Naive thymus-derived CD4-positive, alpha-beta T cell (primary cell): Measurements from ENCODE around the gene ZNF799. TPM values are rescaled to one million over a fixed set of nuclear protein-coding genes. Genes with fewer than 3 reads are reported as not detected.
"Not testable (repeated sequence)": the region's sequence is repeated elsewhere in the genome, so short reads cannot be mapped to it uniquely, and the experiment has no call there.

Source experiments
- ATAC-seq: fragments of 150-1000 bp; cut with Tn5 transposase; 2 replicates; pipeline ENCODE4 v1.10.0; 2021; ENCODE audit warnings: mild to moderate bottlenecking, moderate library complexity
- CTCF ChIA-PET: fragments of 350-600 bp; sonication (Branson Sonifier 250); formaldehyde crosslinking; loops from one replicate; lab custom pipeline; 2021; ENCODE audit warnings: antibody characterized with exemption; lab: Charles Lee
- POLR2A ChIA-PET: fragments of 350-600 bp; sonication (Branson Sonifier 250); formaldehyde crosslinking; loops from one replicate; lab custom pipeline; 2021; ENCODE audit warnings: antibody characterized with exemption, inconsistent platforms; lab: Charles Lee
- DNase-seq, 9 donors: peaks; one replicate each; pipeline versions ENCODE4 v3.0.0 to v3.0.0-alpha.2; 2020 to 2022; ENCODE audit warnings: mixed read lengths in 1 of 9
- H3K27ac ChIP-seq: one replicate; pipeline ENCODE4 v1.7.0; 2013; ENCODE audit warnings: mild to moderate bottlenecking, low read depth, low read length, moderate library complexity
- H3K27me3 ChIP-seq, 2 donors: one replicate each; pipeline ENCODE4 v1.7.0; 2013; ENCODE audit warnings: low read length in 2 of 2, mild to moderate bottlenecking in 2 of 2, moderate library complexity in 2 of 2; ENCODE audit not compliant: control insufficient read depth in 2 of 2, insufficient read depth in 2 of 2
- H3K36me3 ChIP-seq, 3 experiments: 1 replicate in 2 of 3; 2 replicates in 1 of 3; pipeline ENCODE4 v1.7.0; 2013; ENCODE audit warnings: low read length in 3 of 3, mild to moderate bottlenecking in 3 of 3, moderate library complexity in 1 of 3; ENCODE audit not compliant: insufficient read depth in 3 of 3, control insufficient read depth in 2 of 3
- H3K4me1 ChIP-seq, 2 donors: one replicate each; pipeline ENCODE4 v1.7.0; 2013; ENCODE audit warnings: low read length in 2 of 2, mild to moderate bottlenecking in 2 of 2, moderate library complexity in 1 of 2; ENCODE audit not compliant: control insufficient read depth in 2 of 2, insufficient read depth in 2 of 2
- H3K4me3 ChIP-seq: 2 replicates; pipeline ENCODE4 v1.7.0; 2013; ENCODE audit warnings: mild to moderate bottlenecking, low read length
- H3K9me3 ChIP-seq, 3 experiments: 1 replicate in 2 of 3; 2 replicates in 1 of 3; pipeline ENCODE4 v1.7.0; 2013; ENCODE audit warnings: low read length in 3 of 3; ENCODE audit not compliant: control insufficient read depth in 2 of 3
- H3K27ac Mint-ChIP-seq, 9 donors: one replicate each; pipeline ENCODE4 v1.8.0; 2020 to 2022; ENCODE audit warnings: mixed read lengths in 9 of 9, mild to moderate bottlenecking in 8 of 9, moderate library complexity in 5 of 9, inconsistent platforms in 2 of 9
- H3K27me3 Mint-ChIP-seq, 5 donors: one replicate each; pipeline ENCODE4 v1.8.0; 2021 to 2022; ENCODE audit warnings: mixed read lengths in 5 of 5, mild to moderate bottlenecking in 1 of 5
- H3K36me3 Mint-ChIP-seq, 5 donors: one replicate each; pipeline ENCODE4 v1.8.0; 2020 to 2022; ENCODE audit warnings: mixed read lengths in 5 of 5, mild to moderate bottlenecking in 3 of 5, inconsistent platforms in 1 of 5
- H3K4me1 Mint-ChIP-seq, 7 donors: one replicate each; pipeline ENCODE4 v1.8.0; 2020 to 2022; ENCODE audit warnings: mixed read lengths in 7 of 7, mild to moderate bottlenecking in 3 of 7, inconsistent platforms in 1 of 7
- H3K4me3 Mint-ChIP-seq, 10 donors: one replicate each; pipeline ENCODE4 v1.8.0; 2020 to 2022; ENCODE audit warnings: mild to moderate bottlenecking in 10 of 10, mixed read lengths in 10 of 10, moderate library complexity in 6 of 10, inconsistent platforms in 2 of 10
- H3K9me3 Mint-ChIP-seq, 11 donors: one replicate each; pipeline ENCODE4 v1.8.0; 2020 to 2022; ENCODE audit warnings: mixed read lengths in 11 of 11, mild to moderate bottlenecking in 4 of 11, inconsistent platforms in 1 of 11, moderate library complexity in 1 of 11
- intact Hi-C, 2 donors: fragments of 100-400 bp; cut with micrococcal nuclease; formaldehyde crosslinking; loops; one replicate each; pipeline ENCODE4 v1.15.1; 2023
- polyA plus RNA-seq, 2 donors: library from polyadenylated mRNA; unstranded; fragments of 300-500 nt; fragmentation: Illumina TruSeq; gene quantifications; one replicate each; pipeline ENCODE4 v1.2.3, GENCODE V29; 2021
- total RNA-seq, 6 experiments: library from RNA in 5 of 6; stranded (reverse) in 5 of 6; gene quantifications; 1 replicate in 5 of 6; 2 replicates in 1 of 6; pipeline ENCODE4 v1.2.3 and lab custom pipeline; 2021 to 2026

Gene ZNF799
- 1 to 10 TPM; 1.7 to 9.9 (median 4.4) TPM for total RNA-seq
- polyA plus RNA-seq: 1 to 10 TPM; 4.3 to 8.0 TPM
- 4.0 reads per million, percentile 21 among the genes with 10 or more reads in this experiment for total RNA-seq (lab: John Stamatoyannopoulos, UW)

GRCh38 chr19:12400633-12401502 lies at the start of gene ZNF799:
Gene ZNF799 (minus strand): TSS chr19:12401271. CDS start chr19:12401070, 201 bp downstream.
- H3K4me3 Mint-ChIP-seq: peak within 1 kb of the TSS; percentile 88 to 96 (median 94)
- H3K27ac Mint-ChIP-seq: peak within 1 kb of the TSS; percentile 75 to 93 (median 82)
- DNase-seq (peak; percentile 55 to 79 (median 76)), ATAC-seq (peak; percentile 96)
- peaks cover 0 to 28% (median 11%) of the 10 kb centered on the region in 5 donors for H3K36me3 Mint-ChIP-seq
- peaks cover 5 to 34% (median 20%) of the 10 kb centered on the region in 7 donors for H3K4me1 Mint-ChIP-seq
- H3K27ac ChIP-seq: peak within 1 kb of the TSS; percentile 59
- no peaks in the 10 kb centered on the region for H3K27me3 Mint-ChIP-seq
- intact Hi-C loops: loop anchor here (1.0 to 2.0 kb wide), 7 partner anchors 36 to 477 kb away; partner anchors contain the start of genes ZNF442 (in 2 of the 2), ZNF443 (in 2 of the 2), ZNF563 (in 2 of the 2) and ZNF564 (in 1 of the 2)
- H3K27me3 ChIP-seq: no peaks in the 10 kb centered on the region
- H3K9me3 ChIP-seq: no peaks in the 10 kb centered on the region
- peaks cover 0 to 5% (median 0%) of the 10 kb centered on the region in 3 experiments for H3K36me3 ChIP-seq
- H3K4me3 ChIP-seq: peak within 1 kb of the TSS; percentile 91
- peaks cover 0 to 26% (median 0%) of the 10 kb centered on the region in 11 donors for H3K9me3 Mint-ChIP-seq
- no peaks in the 10 kb centered on the region for H3K4me1 ChIP-seq
- ChIA-PET CTCF (no interaction called here), POLR2A (interaction anchor here (0.6 to 1.5 kb wide), 4 partner anchors 83 to 1310 kb away, joined by 3 read pairs; partner anchors contain the start of genes ZNF136 and ZNF564)

DNA sequence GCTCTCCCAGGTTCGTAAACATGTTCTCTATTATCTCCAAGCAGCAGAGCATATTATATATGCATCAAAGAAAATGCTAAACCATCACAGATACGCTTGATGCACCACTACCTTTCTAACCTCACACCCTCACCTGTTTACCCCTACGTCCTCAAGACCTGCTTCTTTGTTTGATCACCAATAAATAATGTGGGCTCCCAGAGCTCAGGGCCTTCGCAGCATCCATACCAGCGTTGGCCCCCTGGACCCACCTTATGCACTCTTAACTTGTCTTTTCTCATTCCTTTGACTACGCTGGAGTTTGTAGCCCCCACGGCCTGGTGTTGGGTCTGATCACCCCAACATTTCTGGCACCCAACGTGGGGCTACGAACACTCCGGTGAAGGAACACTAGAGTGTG lies 49.8 kb upstream of the ZNF799 start:
- H3K4me3 ChIP-seq: no peak overlapping the region
- no peaks in the 10 kb centered on the region for H3K27me3 Mint-ChIP-seq
- H3K4me1 Mint-ChIP-seq: no peaks in the 10 kb centered on the region
- ATAC-seq: no peak
- ChIA-PET POLR2A (no interaction called here), CTCF (no interaction called here)
- intact Hi-C loops: no loop called here
- H3K4me1 ChIP-seq: no peaks in the 10 kb centered on the region
- H3K36me3 ChIP-seq: no peaks in the 10 kb centered on the region
- H3K27me3 ChIP-seq: no peaks in the 10 kb centered on the region
- H3K4me3 Mint-ChIP-seq: no peak overlapping the region
- H3K36me3 Mint-ChIP-seq: peaks cover 6 to 28% (median 22%) of the 10 kb centered on the region in 5 donors
- no peak overlapping the region for H3K27ac ChIP-seq
- DNase-seq: no peak
- H3K27ac Mint-ChIP-seq: peak overlapping the region in 1 of 9 donors; percentile 23
- peaks cover 0 to 41% (median 22%) of the 10 kb centered on the region in 11 donors for H3K9me3 Mint-ChIP-seq
- peaks cover 0 to 16% (median 6%) of the 10 kb centered on the region in 3 experiments for H3K9me3 ChIP-seq

GRCh38 chr19:12448808-12449207 lies 47.7 kb upstream of the ZNF799 start:
- CTCF ChIA-PET: no interaction called here

GRCh38 chr19:12440541-12441316 lies 39.7 kb upstream of the ZNF799 start, which contains the start of gene ZNF443:
Gene ZNF443 (minus strand): TSS chr19:12441021. CDS start chr19:12440914, 107 bp downstream.
- H3K36me3 ChIP-seq: peaks cover 0 to 4% (median 0%) of the 10 kb centered on the region in 3 experiments
- ChIA-PET POLR2A (interaction anchor here (1.0 to 1.5 kb wide), 3 partner anchors 44 to 110 kb away, joined by 3 to 6 read pairs (median 4); partner anchors contain the start of genes ZNF563, ZNF564 and ZNF709), CTCF (interaction anchor here (0.6 kb wide), 1 partner anchor 57 kb away, joined by 6 read pairs; no protein-coding TSS in a partner anchor)
- ATAC-seq (peak; percentile 99), DNase-seq (peak; percentile 93 to 99 (median 98))
- H3K36me3 Mint-ChIP-seq: peaks cover 5 to 20% (median 13%) of the 10 kb centered on the region in 5 donors
- intact Hi-C loops: loop anchor here (1.0 to 5.0 kb wide), 10 partner anchors 40 to 278 kb away; partner anchors contain the start of genes ZNF44 (in 2 of the 2), ZNF563 (in 2 of the 2), ZNF564 (in 2 of the 2) and ZNF709 (in 2 of the 2)
- peaks cover 12 to 34% (median 24%) of the 10 kb centered on the region in 7 donors for H3K4me1 Mint-ChIP-seq
- H3K27me3 ChIP-seq: no peaks in the 10 kb centered on the region
- peak within 1 kb of the TSS; percentile 84 to 99 (median 96) for H3K27ac Mint-ChIP-seq
- H3K9me3 ChIP-seq: no peaks in the 10 kb centered on the region
- H3K4me3 ChIP-seq: peak within 1 kb of the TSS; percentile 80
- H3K9me3 Mint-ChIP-seq: peaks cover 5 to 39% (median 14%) of the 10 kb centered on the region in 11 donors
- peak within 1 kb of the TSS; percentile 97 to 100 (median 100) for H3K4me3 Mint-ChIP-seq
- no peaks in the 10 kb centered on the region for H3K4me1 ChIP-seq
- peak within 1 kb of the TSS; percentile 72 for H3K27ac ChIP-seq
- no peaks in the 10 kb centered on the region for H3K27me3 Mint-ChIP-seq

More at GRCh38 chr19:12448808-12449207, 47.7 kb upstream of the ZNF799 start:
- no peak overlapping the region for H3K4me3 Mint-ChIP-seq
- DNase-seq (no peak), ATAC-seq (no peak)
- no peak overlapping the region for H3K27ac Mint-ChIP-seq
- H3K4me3 ChIP-seq: no peak overlapping the region
- peaks cover 6 to 33% (median 21%) of the 10 kb centered on the region in 5 donors for H3K36me3 Mint-ChIP-seq
- intact Hi-C loops: no loop called here
- H3K36me3 ChIP-seq: no peaks in the 10 kb centered on the region
- H3K27me3 Mint-ChIP-seq: no peaks in the 10 kb centered on the region
- H3K4me1 ChIP-seq: no peaks in the 10 kb centered on the region
- H3K4me1 Mint-ChIP-seq: no peaks in the 10 kb centered on the region
- no peak overlapping the region for H3K27ac ChIP-seq
- peaks cover 0 to 53% (median 25%) of the 10 kb centered on the region in 11 donors for H3K9me3 Mint-ChIP-seq
- POLR2A ChIA-PET: no interaction called here
- H3K27me3 ChIP-seq: no peaks in the 10 kb centered on the region
- H3K9me3 ChIP-seq: peaks cover 0 to 16% (median 6%) of the 10 kb centered on the region in 3 experiments

DNA sequence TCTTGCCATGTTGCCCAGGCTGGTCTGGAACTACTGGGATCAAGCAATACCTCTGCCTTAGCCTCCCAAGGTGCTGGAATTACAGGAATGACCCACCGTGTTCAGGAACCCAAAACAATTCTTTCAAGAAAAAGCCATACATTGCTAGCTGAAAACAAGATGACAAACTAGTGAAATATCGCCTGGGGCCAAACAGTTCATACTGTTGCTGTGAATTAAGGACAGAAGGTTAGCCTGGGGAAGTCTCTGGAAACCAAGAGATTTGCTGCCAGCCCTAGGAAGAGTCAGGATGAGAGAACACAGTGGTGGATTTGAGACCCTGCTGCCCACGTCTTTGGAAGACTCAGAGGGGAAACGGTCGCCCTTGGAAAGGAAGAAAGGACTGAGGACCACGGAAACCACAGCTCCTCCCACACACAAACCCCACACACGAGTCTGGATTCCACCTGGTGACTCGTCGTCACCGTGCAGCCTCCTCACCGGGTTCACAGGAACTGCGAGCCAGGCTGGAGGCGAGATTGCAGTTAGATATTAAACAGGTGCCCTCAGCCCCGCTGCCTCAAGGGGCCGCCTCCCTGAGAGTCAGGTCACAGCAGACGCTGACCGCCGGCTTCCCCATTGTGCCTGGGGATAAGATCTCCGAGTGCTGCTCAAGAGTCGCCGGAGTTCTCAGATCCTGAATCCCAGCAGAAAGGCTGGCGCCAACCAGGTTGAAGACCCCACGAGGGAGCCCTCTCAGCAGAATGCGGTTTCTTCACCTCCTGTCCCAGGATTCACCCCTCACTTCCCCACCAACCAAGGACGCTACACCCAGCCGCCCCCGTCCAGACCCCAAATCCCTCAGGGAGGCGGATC lies 38.8 kb upstream of the ZNF799 start:
- POLR2A ChIA-PET: interaction anchor here (1.2 to 1.5 kb wide), 2 partner anchors 45 to 111 kb away, joined by 3 to 4 read pairs; partner anchors contain the start of genes ZNF564 and ZNF709
- H3K27me3 Mint-ChIP-seq, CTCF ChIA-PET, H3K4me1 ChIP-seq, H3K36me3 ChIP-seq, H3K9me3 ChIP-seq, H3K27me3 ChIP-seq: not testable (repeated sequence)
- intact Hi-C loops: loop anchor here (1.0 to 5.0 kb wide), 8 partner anchors 39 to 277 kb away; partner anchors contain the start of genes ZNF563 (in 2 of the 2), ZNF799 (in 2 of the 2), ZNF136 (in 1 of the 2) and ZNF44 (in 1 of the 2)
- H3K4me3 Mint-ChIP-seq: peak overlapping the region; percentile 85 to 100 (median 98)
- peak overlapping the region in 7 of 9 donors; percentile 65 to 93 (median 81) for H3K27ac Mint-ChIP-seq
- H3K9me3 Mint-ChIP-seq: peaks cover 6 to 42% (median 17%) of the 10 kb centered on the region in 11 donors
- ATAC-seq (peak; percentile 4), DNase-seq (peak in 8 of 9 donors; percentile 6 to 65 (median 21))
- Histone ChIP-seq H3K27ac (peak overlapping the region; percentile 72), H3K4me3 (peak overlapping the region; percentile 80)
- H3K4me1 Mint-ChIP-seq: peaks cover 12 to 34% (median 25%) of the 10 kb centered on the region in 7 donors
- H3K36me3 Mint-ChIP-seq: peaks cover 10 to 25% (median 17%) of the 10 kb centered on the region in 5 donors
